22Rv1 (cell line): ENCODE measurements around the gene OR5C1.

ENCODE experiments used
- ZFX ChIP-seq: fragments of 450-650 bp; IDR thresholded peaks from 2 replicates; pipeline ENCODE4 v1.6.1; 2017; ENCODE audit warnings: antibody characterized with exemption, borderline replicate concordance
- TF ChIP-seq, protein P1 (sequence below): fragments of 450-650 bp; IDR thresholded peaks from 2 replicates; pipeline ENCODE4 v1.5.1; 2017; ENCODE audit warnings: mild to moderate bottlenecking

DNA sequence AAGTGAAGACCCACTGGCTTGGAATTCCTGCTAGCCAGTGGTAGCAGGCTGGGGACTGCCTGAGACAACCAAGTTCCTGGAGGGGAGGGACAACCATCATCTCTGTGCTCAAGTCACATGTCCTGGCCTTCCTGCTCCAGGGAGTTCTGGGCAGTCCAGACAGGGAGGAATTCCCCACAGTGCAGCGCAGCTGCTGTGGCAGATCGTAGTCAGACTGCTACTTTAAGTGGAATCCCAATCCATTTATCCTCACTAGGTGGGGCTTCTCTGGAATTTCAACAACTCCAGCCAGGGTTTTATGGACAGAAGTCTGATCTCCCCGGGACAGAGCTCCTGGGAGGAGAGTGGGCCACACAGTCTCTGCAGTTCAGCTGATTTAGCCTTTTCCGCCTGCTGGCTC, 20.9 kb upstream of the OR5C1 start:
- TF ChIP-seq, protein P1, sequence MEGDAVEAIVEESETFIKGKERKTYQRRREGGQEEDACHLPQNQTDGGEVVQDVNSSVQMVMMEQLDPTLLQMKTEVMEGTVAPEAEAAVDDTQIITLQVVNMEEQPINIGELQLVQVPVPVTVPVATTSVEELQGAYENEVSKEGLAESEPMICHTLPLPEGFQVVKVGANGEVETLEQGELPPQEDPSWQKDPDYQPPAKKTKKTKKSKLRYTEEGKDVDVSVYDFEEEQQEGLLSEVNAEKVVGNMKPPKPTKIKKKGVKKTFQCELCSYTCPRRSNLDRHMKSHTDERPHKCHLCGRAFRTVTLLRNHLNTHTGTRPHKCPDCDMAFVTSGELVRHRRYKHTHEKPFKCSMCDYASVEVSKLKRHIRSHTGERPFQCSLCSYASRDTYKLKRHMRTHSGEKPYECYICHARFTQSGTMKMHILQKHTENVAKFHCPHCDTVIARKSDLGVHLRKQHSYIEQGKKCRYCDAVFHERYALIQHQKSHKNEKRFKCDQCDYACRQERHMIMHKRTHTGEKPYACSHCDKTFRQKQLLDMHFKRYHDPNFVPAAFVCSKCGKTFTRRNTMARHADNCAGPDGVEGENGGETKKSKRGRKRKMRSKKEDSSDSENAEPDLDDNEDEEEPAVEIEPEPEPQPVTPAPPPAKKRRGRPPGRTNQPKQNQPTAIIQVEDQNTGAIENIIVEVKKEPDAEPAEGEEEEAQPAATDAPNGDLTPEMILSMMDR = no peak
- TF ChIP-seq ZFX = no peak
